Activated CD8-positive, alpha-beta T cell treated with anti-CD3 and anti-CD28 coated beads, Interleukin-2, amount 10 ng/mL, durations not matched to agents 7 days and 5 days (primary cell): ENCODE data around the gene TRPV2. TPM values are rescaled to one million over a fixed set of nuclear protein-coding genes. Genes with fewer than 3 reads are reported as not detected.

ENCODE experiments used
- ATAC-seq: fragments of 150-1000 bp; cut with Tn5 transposase; one replicate; pipeline ENCODE4 v1.10.0; 2021; ENCODE audit warnings: moderate library complexity
- CTCF ChIA-PET: fragments of 350-600 bp; sonication (Branson Sonifier 250); formaldehyde crosslinking; loops from one replicate; lab custom pipeline; 2021; ENCODE audit warnings: antibody characterized with exemption; lab: Charles Lee
- POLR2A ChIA-PET: fragments of 350-600 bp; sonication (Branson Sonifier 250); formaldehyde crosslinking; loops from one replicate; lab custom pipeline; 2021; ENCODE audit warnings: antibody characterized with exemption; lab: Charles Lee
- DNase-seq: peaks from one replicate; pipeline ENCODE4 v3.0.0-alpha.2; 2020
- H3K27ac Mint-ChIP-seq: one replicate; pipeline ENCODE4 v1.8.0; 2021; ENCODE audit warnings: mild to moderate bottlenecking, mixed read lengths
- H3K27me3 Mint-ChIP-seq: one replicate; pipeline ENCODE4 v1.8.0; 2021; ENCODE audit warnings: low read depth, mixed read lengths
- H3K36me3 Mint-ChIP-seq: one replicate; pipeline ENCODE4 v1.8.0; 2021; ENCODE audit warnings: low read depth, mixed read lengths
- H3K4me1 Mint-ChIP-seq: one replicate; pipeline ENCODE4 v1.8.0; 2021; ENCODE audit warnings: low read depth, mixed read lengths
- H3K4me3 Mint-ChIP-seq: one replicate; pipeline ENCODE4 v1.8.0; 2021; ENCODE audit warnings: mild to moderate bottlenecking, mixed read lengths
- H3K9me3 Mint-ChIP-seq: one replicate; pipeline ENCODE4 v1.8.0; 2022; ENCODE audit warnings: mixed read lengths; ENCODE audit not compliant: insufficient read depth
- total RNA-seq, 2 experiments: library from RNA; stranded (reverse); gene quantifications; one replicate each; pipeline ENCODE4 v1.2.3, GENCODE V29; 2021

TRPV2 gene
- total RNA-seq, 2 experiments from 2014 or later: 124 to 134 TPM

DNA sequence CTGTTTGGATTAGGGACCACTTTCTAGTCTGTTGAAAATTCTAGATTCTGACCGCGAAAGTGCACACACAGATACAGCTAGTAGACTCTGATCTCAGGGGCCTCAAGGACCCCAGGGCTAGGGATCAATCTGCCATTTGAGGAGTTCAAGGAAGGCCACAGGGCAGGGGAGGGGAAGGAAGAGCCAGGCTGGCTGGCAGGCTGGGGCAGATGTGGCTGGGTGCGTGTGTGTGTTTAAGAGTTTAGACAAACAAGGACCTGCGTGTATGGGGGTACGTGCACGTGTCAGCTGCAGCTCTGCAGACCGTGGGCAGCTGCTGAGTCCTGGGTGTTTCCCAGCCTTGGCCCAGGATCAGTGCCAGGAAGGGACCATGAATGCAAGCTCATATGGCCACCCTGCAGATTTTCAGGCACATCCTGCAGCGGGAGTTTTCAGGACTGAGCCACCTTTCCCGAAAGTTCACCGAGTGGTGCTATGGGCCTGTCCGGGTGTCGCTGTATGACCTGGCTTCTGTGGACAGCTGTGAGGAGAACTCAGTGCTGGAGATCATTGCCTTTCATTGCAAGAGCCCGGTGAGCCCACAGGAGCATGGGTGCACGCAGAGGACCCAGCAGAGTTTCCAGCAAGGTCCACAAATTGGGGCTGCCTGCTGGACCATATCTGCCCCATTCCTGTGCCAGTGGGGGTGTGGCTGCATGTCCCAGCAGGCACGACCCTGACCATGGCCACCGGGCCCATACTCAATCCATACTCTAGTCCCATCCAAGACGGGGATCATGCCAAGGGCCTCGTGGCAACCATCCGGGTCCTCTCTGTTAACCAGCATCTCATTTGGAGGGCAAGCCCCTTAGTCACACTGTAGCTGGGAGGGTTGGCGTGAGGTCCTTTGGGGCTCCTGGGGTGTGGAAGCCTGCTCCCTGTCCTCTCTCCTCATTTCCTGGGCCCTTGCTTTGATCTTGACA is 10.6 kb downstream of the TRPV2 start:
- H3K36me3 Mint-ChIP-seq: peaks cover 60% of the 10 kb centered on the region
- no peak for DNase-seq
- H3K9me3 Mint-ChIP-seq: no peaks in the 10 kb centered on the region
- ATAC-seq: no peak
- CTCF ChIA-PET: interaction anchor here (1.2 to 3.7 kb wide), 4 partner anchors 11 to 96 kb away, joined by 3 to 25 read pairs (median 14); partner anchors contain the start of gene TRPV2
- H3K27me3 Mint-ChIP-seq: no peaks in the 10 kb centered on the region
- H3K4me3 Mint-ChIP-seq: no peak overlapping the region
- POLR2A ChIA-PET: interaction anchor here (0.7 to 1.3 kb wide), 3 partner anchors 9 to 13 kb away, joined by 4 read pairs; partner anchors contain the start of gene TRPV2
- no peak overlapping the region for H3K27ac Mint-ChIP-seq
- H3K4me1 Mint-ChIP-seq: peaks cover 3% of the 10 kb centered on the region

DNA sequence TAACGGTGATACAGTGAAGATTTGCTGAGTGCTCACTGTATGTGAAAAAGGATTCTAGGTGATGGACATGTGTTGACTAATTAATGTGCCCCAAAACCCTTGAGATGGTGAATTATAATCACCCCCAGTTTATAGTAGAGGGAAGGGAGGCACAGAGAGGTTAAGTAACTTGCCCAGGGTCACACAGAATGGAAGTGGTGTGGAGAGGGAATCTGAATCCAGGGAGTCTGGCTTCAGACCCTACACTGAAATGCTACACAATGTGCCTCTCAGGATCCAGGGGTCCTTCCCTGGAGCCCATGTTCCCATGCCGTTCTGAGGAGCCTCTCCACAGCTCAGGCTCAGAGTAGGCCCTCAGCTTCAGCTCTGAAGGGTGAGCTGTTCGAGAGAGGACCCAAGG is 11.6 kb downstream of the TRPV2 start:
- ATAC-seq: no peak
- POLR2A ChIA-PET: interaction anchor here (0.7 to 1.6 kb wide), 4 partner anchors 10 to 12 kb away, joined by 4 to 5 read pairs (median 4); partner anchors contain the start of gene TRPV2

DNA sequence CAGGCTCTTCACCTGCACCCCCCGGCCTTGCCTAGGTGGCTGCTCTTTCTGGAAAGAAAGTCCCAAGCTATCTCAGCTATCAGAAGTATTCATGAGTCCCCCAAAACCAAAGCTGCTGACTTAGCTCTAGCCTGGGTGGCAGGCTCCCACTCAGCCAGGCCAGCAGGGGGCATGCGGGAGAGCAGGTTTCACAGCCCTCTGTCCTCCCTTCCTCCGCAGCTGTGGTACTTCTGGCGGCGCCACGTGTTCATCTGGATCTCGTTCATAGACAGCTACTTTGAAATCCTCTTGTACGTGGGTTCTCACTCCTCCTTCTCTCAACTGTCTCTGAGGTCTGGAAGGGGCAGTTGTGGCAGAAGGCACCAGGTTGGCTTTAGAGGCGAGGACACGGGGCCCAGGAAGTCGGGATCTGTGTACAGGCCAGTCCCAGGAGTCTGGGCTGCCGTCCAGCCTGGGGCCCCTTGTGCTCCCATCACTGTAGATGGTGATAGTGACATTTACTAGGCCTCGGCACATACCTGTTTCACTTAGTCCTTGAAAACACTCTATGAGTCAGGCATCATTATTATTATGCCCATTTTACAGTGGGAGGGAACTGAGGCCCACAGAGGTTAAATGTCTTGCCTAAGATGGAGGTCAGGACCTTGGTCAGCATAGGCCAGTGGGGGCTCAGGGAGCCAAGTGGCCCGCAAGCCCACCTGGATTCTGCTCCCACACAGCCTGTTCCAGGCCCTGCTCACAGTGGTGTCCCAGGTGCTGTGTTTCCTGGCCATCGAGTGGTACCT is 12.9 kb downstream of the TRPV2 start:
- ATAC-seq: peak; percentile 82
- Mint-ChIP-seq H3K4me3 (no peak overlapping the region), H3K4me1 (no peaks in the 10 kb centered on the region), H3K27me3 (no peaks in the 10 kb centered on the region), H3K36me3 (peaks cover 50% of the 10 kb centered on the region), H3K27ac (no peak overlapping the region), H3K9me3 (no peaks in the 10 kb centered on the region)
- POLR2A ChIA-PET: interaction anchor here (0.6 to 1.6 kb wide), 5 partner anchors 10 to 107 kb away, joined by 3 to 5 read pairs (median 4); partner anchors contain the start of genes TRPV2 and UBB
- CTCF ChIA-PET: interaction anchor here (0.6 to 3.7 kb wide), 12 partner anchors 10 to 93 kb away, joined by 3 to 27 read pairs (median 6); partner anchors contain the start of gene TRPV2
- DNase-seq: peak; percentile 60

More for the DNA sequence above, 11.6 kb downstream of the TRPV2 start:
- no peak for DNase-seq
- Mint-ChIP-seq H3K9me3 (no peaks in the 10 kb centered on the region), H3K4me1 (peaks cover 3% of the 10 kb centered on the region), H3K27me3 (no peaks in the 10 kb centered on the region), H3K4me3 (no peak overlapping the region), H3K36me3 (peaks cover 55% of the 10 kb centered on the region), H3K27ac (no peak overlapping the region)
- CTCF ChIA-PET: interaction anchor here (0.9 to 3.7 kb wide), 7 partner anchors 9 to 94 kb away, joined by 3 to 27 read pairs (median 8); partner anchors contain the start of gene TRPV2

DNA sequence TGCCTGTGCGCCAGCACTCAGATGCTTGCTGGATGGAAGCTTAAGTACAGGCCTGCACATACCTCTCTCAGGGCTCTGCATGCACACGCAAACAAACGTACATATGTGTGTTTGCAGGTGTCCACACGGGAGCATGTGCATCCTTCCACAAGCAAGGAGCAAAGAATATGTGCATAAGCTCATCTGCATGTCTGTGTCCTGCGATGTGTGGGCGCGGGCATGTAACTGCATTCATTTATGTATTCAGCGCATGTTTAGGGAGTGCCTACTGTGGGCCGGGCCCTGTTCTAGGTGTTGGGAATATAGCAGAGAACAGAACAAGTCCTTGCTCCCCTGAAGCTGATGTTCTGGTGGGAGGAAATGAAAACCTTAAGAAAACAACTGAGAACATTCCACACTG is 13.7 kb downstream of the TRPV2 start:
- no peak for DNase-seq
- Mint-ChIP-seq H3K4me1 (no peaks in the 10 kb centered on the region), H3K27me3 (no peaks in the 10 kb centered on the region), H3K36me3 (peaks cover 50% of the 10 kb centered on the region), H3K9me3 (no peaks in the 10 kb centered on the region), H3K4me3 (no peak overlapping the region), H3K27ac (no peak overlapping the region)
- no peak for ATAC-seq
- ChIA-PET CTCF (interaction anchor here (2.0 to 3.7 kb wide), 4 partner anchors 9 to 92 kb away, joined by 5 to 27 read pairs (median 22); partner anchors contain the start of gene TRPV2), POLR2A (interaction anchor here (1.1 to 1.3 kb wide), 3 partner anchors 9 to 48 kb away, joined by 3 to 4 read pairs (median 4); partner anchors contain the start of genes TRPV2 and UBB)

DNA sequence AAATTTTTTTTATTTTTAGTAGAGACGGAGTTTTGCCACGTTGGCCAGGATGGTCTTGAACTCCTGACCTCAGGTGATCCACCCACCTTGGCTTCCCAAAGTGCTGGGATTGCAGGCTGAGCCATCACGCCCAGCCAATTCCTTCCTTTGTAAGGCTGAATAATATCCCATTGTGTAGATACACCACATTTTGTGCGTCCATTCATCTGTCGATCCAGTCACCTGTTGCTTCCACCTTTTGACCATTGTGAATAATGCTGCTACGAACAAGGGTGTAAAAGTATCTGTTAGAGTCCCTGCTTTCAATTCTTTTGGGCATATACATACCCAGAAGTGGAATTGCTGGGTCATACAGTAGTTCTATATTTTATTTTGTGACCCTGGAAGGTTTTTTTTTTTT is 15.3 kb downstream of the TRPV2 start:
- H3K36me3 Mint-ChIP-seq: peaks cover 44% of the 10 kb centered on the region

DNA sequence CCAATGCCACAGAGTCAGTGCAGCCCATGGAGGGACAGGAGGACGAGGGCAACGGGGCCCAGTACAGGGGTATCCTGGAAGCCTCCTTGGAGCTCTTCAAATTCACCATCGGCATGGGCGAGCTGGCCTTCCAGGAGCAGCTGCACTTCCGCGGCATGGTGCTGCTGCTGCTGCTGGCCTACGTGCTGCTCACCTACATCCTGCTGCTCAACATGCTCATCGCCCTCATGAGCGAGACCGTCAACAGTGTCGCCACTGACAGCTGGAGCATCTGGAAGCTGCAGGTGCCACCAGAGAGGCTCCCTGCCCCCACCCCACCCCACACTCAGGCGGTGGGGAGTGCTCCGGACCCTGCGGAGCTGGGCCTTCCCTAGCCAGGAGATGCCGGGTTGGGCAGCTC is 16.6 kb downstream of the TRPV2 start:
- Mint-ChIP-seq H3K9me3 (no peaks in the 10 kb centered on the region), H3K27me3 (no peaks in the 10 kb centered on the region), H3K27ac (no peak overlapping the region), H3K36me3 (peaks cover 33% of the 10 kb centered on the region), H3K4me3 (no peak overlapping the region), H3K4me1 (peaks cover 7% of the 10 kb centered on the region)
- CTCF ChIA-PET: interaction anchor here (0.9 kb wide), 1 partner anchor 16 kb away, joined by 3 read pairs; the partner anchor contains the start of gene TRPV2
- POLR2A ChIA-PET: interaction anchor here (0.5 kb wide), 1 partner anchor 63 kb away, joined by 3 read pairs; no protein-coding TSS in a partner anchor
- ATAC-seq (no peak), DNase-seq (no peak)

More for the DNA sequence above, 15.3 kb downstream of the TRPV2 start:
- no peak for ATAC-seq
- DNase-seq: no peak
- H3K9me3 Mint-ChIP-seq: no peaks in the 10 kb centered on the region
- ChIA-PET POLR2A (no interaction called here), CTCF (interaction anchor here (2.0 kb wide), 1 partner anchor 13 kb away, joined by 5 read pairs; no protein-coding TSS in a partner anchor)
- no peak overlapping the region for H3K27ac Mint-ChIP-seq
- no peak overlapping the region for H3K4me3 Mint-ChIP-seq
- H3K4me1 Mint-ChIP-seq: peaks cover 5% of the 10 kb centered on the region
- no peaks in the 10 kb centered on the region for H3K27me3 Mint-ChIP-seq

DNA sequence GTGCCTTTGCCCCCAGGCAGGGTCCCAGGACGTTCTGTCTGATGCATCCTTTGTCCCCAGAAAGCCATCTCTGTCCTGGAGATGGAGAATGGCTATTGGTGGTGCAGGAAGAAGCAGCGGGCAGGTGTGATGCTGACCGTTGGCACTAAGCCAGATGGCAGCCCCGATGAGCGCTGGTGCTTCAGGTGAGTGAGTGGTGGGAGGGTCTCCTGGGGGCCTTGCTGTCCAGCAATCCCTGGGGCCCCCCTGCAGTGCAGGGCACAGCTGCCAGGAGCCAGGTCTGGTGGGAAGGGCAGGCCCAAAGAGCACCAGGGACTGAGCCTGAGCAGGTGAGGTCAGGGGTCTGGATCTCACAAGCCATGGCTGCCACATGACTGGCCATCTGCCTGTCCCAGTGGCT is 18.1 kb downstream of the TRPV2 start:
- ChIA-PET CTCF (no interaction called here), POLR2A (no interaction called here)
- peaks cover 35% of the 10 kb centered on the region for H3K36me3 Mint-ChIP-seq
- ATAC-seq: no peak
- peaks cover 16% of the 10 kb centered on the region for H3K4me1 Mint-ChIP-seq
- H3K4me3 Mint-ChIP-seq: no peak overlapping the region
- no peaks in the 10 kb centered on the region for H3K9me3 Mint-ChIP-seq
- DNase-seq: no peak
- no peak overlapping the region for H3K27ac Mint-ChIP-seq
- no peaks in the 10 kb centered on the region for H3K27me3 Mint-ChIP-seq

DNA sequence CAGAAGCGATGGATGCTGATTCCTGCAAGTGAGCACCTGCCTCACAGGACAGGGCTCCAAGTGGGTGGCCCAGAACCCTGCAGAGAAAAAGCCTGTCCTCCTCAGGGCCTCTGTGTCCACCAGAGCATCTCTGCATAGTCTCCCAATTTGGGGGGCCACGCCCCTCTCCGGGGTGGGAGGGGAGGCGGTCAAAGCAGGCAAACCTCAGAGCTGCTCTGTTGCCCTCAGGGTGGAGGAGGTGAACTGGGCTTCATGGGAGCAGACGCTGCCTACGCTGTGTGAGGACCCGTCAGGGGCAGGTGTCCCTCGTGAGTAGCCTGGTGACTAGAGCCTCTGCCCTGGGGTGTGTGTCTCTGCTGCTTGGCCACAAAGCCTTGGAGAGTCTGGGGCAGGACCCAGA is 19.3 kb downstream of the TRPV2 start:
- ChIA-PET CTCF (no interaction called here), POLR2A (interaction anchor here (2.0 to 5.0 kb wide), 2 partner anchors 18 to 54 kb away, joined by 8 to 57 read pairs; partner anchors contain the start of genes TRPV2 and UBB)
- ATAC-seq (no peak), DNase-seq (no peak)
- no peak overlapping the region for H3K4me3 Mint-ChIP-seq
- H3K4me1 Mint-ChIP-seq: peaks cover 17% of the 10 kb centered on the region
- peaks cover 30% of the 10 kb centered on the region for H3K36me3 Mint-ChIP-seq
- peak overlapping the region; percentile 74 for H3K27ac Mint-ChIP-seq
- no peaks in the 10 kb centered on the region for H3K9me3 Mint-ChIP-seq
- no peaks in the 10 kb centered on the region for H3K27me3 Mint-ChIP-seq

DNA sequence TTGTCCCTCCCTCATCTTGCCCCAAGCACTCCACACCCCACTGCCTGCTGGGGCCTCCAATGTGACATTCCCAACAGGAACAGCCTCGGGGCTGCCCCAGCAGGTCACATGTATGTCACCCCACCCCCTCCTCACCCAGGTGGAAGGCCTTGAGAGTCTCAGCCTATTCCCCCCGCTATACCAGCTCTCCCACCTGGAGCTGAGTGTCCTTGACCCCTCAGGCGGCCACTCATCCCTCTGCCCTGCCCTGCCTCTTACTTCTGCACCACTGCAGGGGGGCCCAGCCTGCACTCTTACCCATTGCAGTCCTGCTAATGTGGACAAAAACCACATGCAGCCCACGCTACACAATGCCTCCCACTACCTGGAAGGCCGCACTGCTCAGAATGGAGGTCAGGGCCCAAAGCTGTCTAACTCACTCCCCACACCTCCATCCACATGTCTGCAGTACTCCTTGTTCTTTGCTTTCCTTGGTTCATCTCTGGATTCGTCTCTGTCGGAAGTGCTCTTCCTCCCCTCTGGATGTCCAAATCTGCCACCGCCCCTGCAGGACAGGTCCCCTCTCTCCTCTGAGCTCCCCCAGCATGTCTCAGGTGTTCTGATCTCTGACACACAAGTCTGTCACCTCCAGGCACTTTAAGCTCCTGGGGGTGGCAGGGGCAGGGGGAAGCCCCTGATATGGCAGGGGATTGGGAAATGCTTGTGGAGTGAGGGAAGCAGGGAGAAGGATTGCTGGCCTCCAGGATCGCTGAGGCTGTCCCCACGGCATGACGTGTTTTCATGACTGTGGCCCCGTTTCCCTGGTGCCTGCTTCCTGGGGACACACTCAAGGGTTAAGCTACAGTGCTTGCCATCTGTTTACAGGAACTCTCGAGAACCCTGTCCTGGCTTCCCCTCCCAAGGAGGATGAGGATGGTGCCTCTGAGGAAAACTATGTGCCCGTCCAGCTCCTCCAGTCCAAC is 20.8 kb downstream of the TRPV2 start:
- peak overlapping the region; percentile 74 for H3K27ac Mint-ChIP-seq
- peaks cover 37% of the 10 kb centered on the region for H3K36me3 Mint-ChIP-seq
- DNase-seq: no peak
- no peaks in the 10 kb centered on the region for H3K9me3 Mint-ChIP-seq
- ATAC-seq: no peak
- no peaks in the 10 kb centered on the region for H3K27me3 Mint-ChIP-seq
- peaks cover 29% of the 10 kb centered on the region for H3K4me1 Mint-ChIP-seq
- ChIA-PET CTCF (interaction anchor here (4.1 kb wide), 1 partner anchor 73 kb away, joined by 20 read pairs; no protein-coding TSS in a partner anchor), POLR2A (interaction anchor here (2.0 to 5.0 kb wide), 3 partner anchors 8 to 56 kb away, joined by 5 to 57 read pairs (median 8); partner anchors contain the start of genes TRPV2 and UBB)
- no peak overlapping the region for H3K4me3 Mint-ChIP-seq

DNA sequence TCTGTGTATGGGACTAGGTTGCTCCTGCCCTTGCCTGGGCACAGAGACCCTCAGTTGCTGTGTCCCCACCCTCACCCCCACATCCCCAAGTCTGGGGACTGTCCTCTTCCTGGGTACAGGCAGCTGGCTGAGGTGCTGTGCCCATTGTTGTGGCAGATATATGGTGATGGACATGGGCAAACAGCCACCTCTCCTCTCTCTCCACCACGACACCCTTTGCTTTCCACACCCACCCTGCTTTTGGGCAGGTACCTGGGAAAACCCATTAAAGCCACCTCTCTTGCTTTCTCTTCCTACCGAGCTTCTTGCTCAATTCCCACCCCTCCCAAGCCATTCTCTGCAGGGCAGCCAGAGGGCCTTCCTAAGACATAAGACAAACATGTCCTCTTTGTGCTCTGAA is 21.7 kb downstream of the TRPV2 start:
- peaks cover 37% of the 10 kb centered on the region for H3K4me1 Mint-ChIP-seq
- no peak overlapping the region for H3K4me3 Mint-ChIP-seq
- H3K27ac Mint-ChIP-seq: peak overlapping the region; percentile 74
- DNase-seq (no peak), ATAC-seq (no peak)
- no peaks in the 10 kb centered on the region for H3K27me3 Mint-ChIP-seq
- ChIA-PET POLR2A (interaction anchor here (2.4 to 5.0 kb wide), 2 partner anchors 9 to 20 kb away, joined by 5 to 57 read pairs; partner anchors contain the start of gene TRPV2), CTCF (interaction anchor here (2.1 to 4.1 kb wide), 3 partner anchors 9 to 84 kb away, joined by 5 to 25 read pairs (median 20); no protein-coding TSS in a partner anchor)
- no peaks in the 10 kb centered on the region for H3K9me3 Mint-ChIP-seq
- peaks cover 42% of the 10 kb centered on the region for H3K36me3 Mint-ChIP-seq
